Aorta (tissue), 5 donors: ENCODE data around the gene CUL7. TPM values are rescaled to one million over a fixed set of nuclear protein-coding genes. Genes with fewer than 3 reads are reported as not detected.
A peak's percentile ranks its signal among the peaks of the same experiment; 100 is the strongest.
"Not testable (repeated sequence)": the region's sequence is repeated elsewhere in the genome, so short reads cannot be mapped to it uniquely, and the experiment has no call there.

Source experiments
- ATAC-seq: fragments of 200-7000 bp; cut with Tn5 transposase; one replicate; pipeline ENCODE4 v1.9.1; 2022; ENCODE audit warnings: moderate library complexity; ENCODE audit not compliant: low FRiP score
- DNase-seq, 2 donors: peaks; one replicate each; pipeline ENCODE4 v3.0.0-alpha.2; 2020
- H3K27ac ChIP-seq, 2 donors: one replicate each; pipeline ENCODE4 v1.5.1; 2013; ENCODE audit warnings: low read length in 2 of 2, mild to moderate bottlenecking in 2 of 2, moderate library complexity in 2 of 2, control low read depth in 1 of 2, inconsistent platforms in 1 of 2, low read depth in 1 of 2
- H3K27me3 ChIP-seq, 2 donors: one replicate each; pipeline ENCODE4 v1.6.1; 2013; ENCODE audit warnings: control low read depth in 1 of 2, low read length in 1 of 2, mild to moderate bottlenecking in 1 of 2, moderate library complexity in 1 of 2; ENCODE audit not compliant: insufficient read depth in 2 of 2, control insufficient read depth in 1 of 2
- H3K36me3 ChIP-seq, 2 donors: one replicate each; pipeline ENCODE4 v1.6.1; 2013; ENCODE audit warnings: control low read depth in 1 of 2, low read length in 1 of 2, mild to moderate bottlenecking in 1 of 2; ENCODE audit not compliant: insufficient read depth in 2 of 2, control insufficient read depth in 1 of 2
- H3K4me1 ChIP-seq, 2 donors: one replicate each; pipeline ENCODE4 v1.6.1; 2013; ENCODE audit warnings: low read length in 2 of 2, control low read depth in 1 of 2, mild to moderate bottlenecking in 1 of 2, moderate library complexity in 1 of 2; ENCODE audit not compliant: insufficient read depth in 2 of 2, control insufficient read depth in 1 of 2
- H3K4me3 ChIP-seq, 2 donors: one replicate each; pipeline ENCODE4 v1.5.1; 2013; ENCODE audit warnings: low read length in 2 of 2, control low read depth in 1 of 2, mild to moderate bottlenecking in 1 of 2
- H3K9me3 ChIP-seq: one replicate; pipeline ENCODE4 v1.6.1; 2013; ENCODE audit warnings: mild to moderate bottlenecking, low read length; ENCODE audit not compliant: control insufficient read depth
- WGBS, 2 donors: extraction: QIAGEN DNeasy Blood & Tissue Kit; methylation state at CpG; one replicate each; pipeline ENCODE4 v1.1.7; 2013; 5-methylcytosine and 5-hydroxymethylcytosine counted together
- intact Hi-C, 2 donors: fragments of 100-400 bp; cut with DNase I; formaldehyde crosslinking; loops; one replicate each; pipeline versions ENCODE4 v1.14.2 to v1.15.0; 2022
- polyA plus RNA-seq, 2 donors: library from polyadenylated mRNA; stranded (reverse); fragments of 200-250 nt; gene quantifications; one replicate each; pipeline ENCODE4 v1.2.3, GENCODE V29; 2013
- total RNA-seq, 2 donors: library from RNA; stranded (reverse); fragmentation: NEBNext Ultra II Directional; extraction: Animal tissue kit (Norgen Biotek cat#: 25700); gene quantifications; one replicate each; pipeline ENCODE4 v1.2.1, GENCODE V29; 2021
- donor health status: healthy with polysubstance abuse.
- donor health status: Bipolar disorder and iron deficiency.
- donor health status: DM: no; HTN: no; CAD: no.
- donor health status: DM: no; HTN: no; CAD: no.
- donor health status: DM: yes; HTN: yes; CAD: no.

Gene CUL7
- total and polyA plus RNA-seq, 4 donors = 3.3 to 17.5 (median 12.9) TPM

DNA sequence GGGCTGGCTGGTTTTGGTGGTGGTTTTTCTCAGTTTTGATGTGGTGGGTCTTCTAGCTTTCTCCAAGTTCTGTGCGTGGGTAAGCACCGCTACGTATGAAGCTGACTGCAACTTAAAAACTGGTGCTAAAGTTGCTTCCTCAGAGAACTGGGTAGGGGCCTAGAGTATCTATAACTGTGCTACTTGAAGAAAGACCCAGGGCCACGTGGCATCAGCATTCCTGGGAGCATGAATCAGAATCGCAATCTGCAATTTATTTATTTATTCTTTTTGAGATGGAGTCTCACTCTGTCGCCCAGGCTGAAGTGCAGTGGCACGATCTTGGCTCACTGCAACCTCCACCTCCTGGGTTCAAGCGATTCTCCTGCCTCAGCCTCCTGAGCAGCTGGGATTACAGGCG, 28.3 kb upstream of the CUL7 start:
- H3K27me3 ChIP-seq, H3K27ac ChIP-seq, H3K4me1 ChIP-seq, DNase-seq, intact Hi-C loops, H3K36me3 ChIP-seq, ATAC-seq, H3K4me3 ChIP-seq, H3K9me3 ChIP-seq: not testable (repeated sequence)
- WGBS, 2 donors = 82 to 87% methylated on average over 9 of the region's 9 CpGs

DNA sequence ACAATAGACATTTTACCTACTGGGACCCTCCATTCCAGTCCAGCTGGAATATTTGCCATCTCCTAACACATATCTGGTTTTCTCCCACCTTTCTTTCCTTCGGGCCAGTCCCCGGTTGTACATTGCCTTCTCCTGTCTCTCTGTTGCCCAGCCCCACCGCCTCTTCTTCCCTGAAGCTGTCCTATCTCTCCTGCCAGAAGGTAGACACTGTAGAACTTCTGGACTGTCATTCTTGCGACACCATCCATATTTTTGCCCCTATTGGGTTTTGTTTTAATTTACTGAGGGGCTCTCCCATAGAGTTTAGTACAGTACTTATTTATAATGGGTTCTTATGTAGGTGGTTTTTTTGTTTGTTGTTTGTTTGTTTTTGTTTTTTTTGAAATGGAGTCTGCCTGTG, 27.4 kb upstream of the CUL7 start:
- no peak for ATAC-seq
- no peak overlapping the region for H3K4me3 ChIP-seq
- H3K27me3 ChIP-seq = no peaks in the 10 kb centered on the region
- WGBS, 2 donors = 95 to 96% methylated on average over 4 of the region's 4 CpGs
- no peak for DNase-seq
- no peak overlapping the region for H3K27ac ChIP-seq
- no peaks in the 10 kb centered on the region for H3K36me3 ChIP-seq
- intact Hi-C loops = no loop called here
- H3K4me1 ChIP-seq = no peaks in the 10 kb centered on the region
- H3K9me3 ChIP-seq = no peaks in the 10 kb centered on the region

DNA sequence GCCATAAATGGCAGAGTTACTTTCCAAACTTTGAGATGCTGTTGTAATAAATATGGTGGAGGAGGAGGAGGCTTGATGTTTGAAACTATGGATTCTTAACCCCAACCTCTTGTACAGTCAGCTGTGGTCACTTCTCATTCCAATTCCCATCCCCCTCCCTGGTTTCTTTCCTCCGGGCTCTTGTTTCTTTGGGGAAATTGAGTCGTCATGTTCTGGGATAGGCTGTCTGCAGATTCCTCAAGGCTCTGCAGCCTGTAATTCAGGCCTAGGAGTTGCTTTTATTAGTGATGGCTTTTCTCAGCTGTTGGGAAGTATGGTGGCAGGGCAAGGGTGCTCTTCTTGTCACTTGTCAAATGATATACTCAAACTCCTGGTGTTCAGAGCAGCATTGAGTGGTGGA, 25.0 kb upstream of the CUL7 start:
- Histone ChIP-seq H3K27me3 (no peaks in the 10 kb centered on the region), H3K36me3 (peaks cover 0 to 2% of the 10 kb centered on the region in 2 donors), H3K4me1 (no peaks in the 10 kb centered on the region), H3K4me3 (no peak overlapping the region), H3K27ac (no peak overlapping the region), H3K9me3 (no peaks in the 10 kb centered on the region)
- 93 to 100% methylated on average over 2 of the region's 2 CpGs for WGBS, 2 donors
- intact Hi-C loops = no loop called here
- ATAC-seq (no peak), DNase-seq (no peak)

DNA sequence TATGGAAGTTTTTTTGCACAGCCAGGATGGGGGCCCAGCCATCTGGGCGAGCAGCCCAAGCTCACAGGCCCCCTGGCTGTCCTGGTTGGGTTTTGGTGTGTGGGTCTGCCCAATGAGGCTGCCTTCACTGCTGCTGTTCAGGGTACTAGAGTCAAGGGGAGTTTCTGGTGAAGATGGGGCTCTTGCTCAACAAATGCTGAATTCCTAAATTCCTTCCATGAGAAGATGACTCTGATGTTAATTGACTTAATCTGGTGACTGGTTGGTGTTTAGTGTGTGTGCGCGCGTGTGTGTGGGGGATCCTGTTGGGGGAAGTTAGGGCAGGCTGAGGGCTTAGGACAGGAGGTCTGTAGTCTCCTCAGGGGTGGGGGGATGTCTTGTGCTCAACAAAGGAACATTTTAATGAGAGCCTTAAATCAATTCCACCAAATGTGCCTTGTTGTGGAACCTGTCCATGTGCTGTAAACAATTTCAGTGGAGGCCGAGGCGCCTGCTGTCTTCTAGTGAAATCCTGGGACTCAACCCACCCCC, 24.4 kb upstream of the CUL7 start:
- peaks cover 0 to 4% of the 10 kb centered on the region in 2 donors for H3K36me3 ChIP-seq
- intact Hi-C loops = no loop called here
- no peak for ATAC-seq
- H3K27ac ChIP-seq = no peak overlapping the region
- H3K27me3 ChIP-seq = no peaks in the 10 kb centered on the region
- no peaks in the 10 kb centered on the region for H3K4me1 ChIP-seq
- WGBS, 2 donors = 94 to 97% methylated on average over 6 of the region's 6 CpGs
- H3K4me3 ChIP-seq = no peak overlapping the region
- no peak for DNase-seq
- H3K9me3 ChIP-seq = no peaks in the 10 kb centered on the region

DNA sequence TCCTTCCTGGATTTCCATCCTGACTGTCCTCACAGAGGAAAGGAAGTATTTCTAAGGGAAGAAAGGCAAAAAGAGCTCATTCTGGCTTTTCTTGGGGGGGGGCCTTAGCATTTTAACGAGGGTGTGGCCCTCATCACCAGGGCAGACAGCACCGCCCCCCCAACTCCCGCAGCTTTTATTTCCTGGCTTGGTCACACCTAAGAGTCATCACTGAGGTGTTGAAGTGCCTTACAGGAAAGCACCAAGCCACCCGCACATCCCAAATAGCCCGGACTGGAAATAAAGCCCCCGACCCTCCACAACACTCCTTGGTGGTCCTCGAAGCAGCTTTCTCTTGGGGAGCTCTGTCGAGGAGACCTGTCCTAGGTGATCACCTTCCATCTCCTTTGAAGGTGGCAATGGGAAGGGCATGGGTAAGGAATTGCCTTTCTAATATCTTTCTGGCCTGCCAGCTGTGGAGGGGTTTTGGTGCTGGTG, 23.7 kb upstream of the CUL7 start:
- Histone ChIP-seq H3K4me1 (no peaks in the 10 kb centered on the region), H3K9me3 (no peaks in the 10 kb centered on the region), H3K36me3 (peaks cover 0 to 4% of the 10 kb centered on the region in 2 donors), H3K4me3 (peak overlapping the region in 1 of 2 donors; percentile 34), H3K27me3 (no peaks in the 10 kb centered on the region), H3K27ac (no peak overlapping the region)
- intact Hi-C loops = no loop called here
- no peak for DNase-seq
- no peak for ATAC-seq
- WGBS, 2 donors = 46 to 50% methylated on average over 8 of the region's 8 CpGs

DNA sequence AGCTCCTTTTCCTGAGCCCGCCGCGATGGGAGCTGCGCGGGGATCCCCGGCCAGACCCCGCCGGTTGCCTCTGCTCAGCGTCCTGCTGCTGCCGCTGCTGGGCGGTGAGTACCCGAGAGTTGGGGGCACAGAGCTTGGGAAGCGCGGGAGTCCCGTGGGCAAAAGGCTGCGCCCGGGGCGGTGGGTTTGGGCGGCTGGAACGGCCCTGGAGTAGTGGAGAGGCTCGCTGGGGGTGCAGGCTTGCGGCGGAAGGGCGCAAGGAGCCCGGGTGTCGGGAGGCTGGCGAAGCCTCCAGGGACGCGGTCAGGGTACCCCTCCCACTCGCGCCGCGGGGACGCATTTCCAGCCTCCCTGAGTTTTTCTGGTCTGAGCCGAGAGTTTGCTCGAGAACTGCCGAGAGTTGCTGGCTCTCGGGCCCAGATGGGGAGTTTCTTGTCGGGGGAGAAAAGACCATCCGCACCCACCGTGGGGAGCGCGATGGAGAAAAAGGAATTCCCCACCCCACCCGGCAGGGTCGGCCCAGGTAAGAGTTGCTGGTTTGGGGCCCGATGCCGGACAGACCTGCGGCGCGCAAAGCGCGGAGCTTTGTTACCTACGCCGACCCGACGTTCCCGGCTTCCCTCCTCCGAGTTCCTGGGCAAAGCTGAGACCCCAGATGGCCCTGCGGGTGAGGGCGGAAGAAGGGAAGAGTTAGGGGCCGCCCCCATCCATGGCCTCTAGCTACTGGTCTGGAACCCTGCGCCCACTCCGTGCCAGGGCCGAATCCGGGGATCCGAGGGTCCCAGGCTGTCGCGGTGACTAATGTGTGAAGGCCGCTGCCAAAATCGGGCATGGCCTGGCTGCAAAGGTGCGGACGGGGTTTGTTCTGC, 23.0 kb upstream of the CUL7 start:
- intact Hi-C loops = no loop called here

DNA sequence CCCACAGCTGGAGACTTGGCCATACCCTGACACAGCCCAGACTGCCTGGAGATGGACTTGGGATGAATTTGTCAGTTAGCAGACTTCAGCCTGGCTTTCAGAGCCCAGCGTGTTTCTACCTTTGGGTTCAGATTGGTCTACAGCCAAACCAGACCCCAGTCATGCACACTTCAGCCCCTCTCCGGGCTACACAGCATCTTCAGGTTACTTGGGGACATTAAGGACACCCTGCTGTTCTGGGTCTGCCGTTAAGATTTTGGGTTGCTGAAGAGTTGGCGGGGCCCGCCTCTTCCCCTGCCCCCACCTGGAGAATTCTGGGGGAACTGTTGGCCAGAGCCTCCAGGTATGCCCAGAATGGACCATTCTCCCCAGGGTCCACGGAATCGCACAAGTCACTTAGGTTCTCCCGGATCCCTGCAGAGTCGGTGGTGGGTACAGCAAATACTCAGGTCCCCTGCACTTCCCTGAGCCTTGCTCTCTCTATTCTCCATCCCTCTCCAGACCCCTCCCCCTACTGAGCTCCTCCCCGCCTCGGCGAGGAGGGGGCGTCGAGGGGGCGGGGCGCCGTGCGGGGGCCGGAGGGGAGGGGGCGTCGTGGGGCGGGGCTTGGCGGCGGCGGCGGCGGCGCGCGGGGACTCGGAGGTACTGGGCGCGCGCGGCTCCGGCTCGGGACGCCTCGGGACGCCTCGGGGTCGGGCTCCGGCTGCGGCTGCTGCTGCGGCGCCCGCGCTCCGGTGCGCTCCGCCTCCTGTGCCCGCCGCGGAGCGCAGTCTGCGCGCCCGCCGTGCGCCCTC, 22.2 kb upstream of the CUL7 start, which contains the start of gene PTK7:
PTK7 (plus strand) TSS at position 645 of the 794 bp plus-strand sequence. CDS start 175 bp downstream, outside the sequence.
- DNase-seq (no peak), ATAC-seq (peak; percentile 29)
- no peaks in the 10 kb centered on the region for H3K27me3 ChIP-seq
- no peaks in the 10 kb centered on the region for H3K4me1 ChIP-seq
- WGBS, 2 donors = 3 to 11% methylated on average over 14 to 60 of the region's 60 CpGs
- no peaks in the 10 kb centered on the region for H3K9me3 ChIP-seq
- peak within 1 kb of the TSS; percentile 15 to 34 for H3K4me3 ChIP-seq
- peaks cover 0 to 8% of the 10 kb centered on the region in 2 donors for H3K36me3 ChIP-seq
- H3K27ac ChIP-seq = no peak within 1 kb of the TSS
- intact Hi-C loops = no loop called here

More for the DNA sequence above, 23.0 kb upstream of the CUL7 start:
- no peak overlapping the region for H3K27ac ChIP-seq
- H3K4me3 ChIP-seq = peak overlapping the region; percentile 15 to 34
- no peaks in the 10 kb centered on the region for H3K27me3 ChIP-seq
- ATAC-seq = peak; percentile 34
- H3K9me3 ChIP-seq = no peaks in the 10 kb centered on the region
- 0 to 1% methylated on average over 69 to 72 of the region's 72 CpGs for WGBS, 2 donors
- no peak for DNase-seq
- H3K36me3 ChIP-seq = peaks cover 0 to 4% of the 10 kb centered on the region in 2 donors
- no peaks in the 10 kb centered on the region for H3K4me1 ChIP-seq

DNA sequence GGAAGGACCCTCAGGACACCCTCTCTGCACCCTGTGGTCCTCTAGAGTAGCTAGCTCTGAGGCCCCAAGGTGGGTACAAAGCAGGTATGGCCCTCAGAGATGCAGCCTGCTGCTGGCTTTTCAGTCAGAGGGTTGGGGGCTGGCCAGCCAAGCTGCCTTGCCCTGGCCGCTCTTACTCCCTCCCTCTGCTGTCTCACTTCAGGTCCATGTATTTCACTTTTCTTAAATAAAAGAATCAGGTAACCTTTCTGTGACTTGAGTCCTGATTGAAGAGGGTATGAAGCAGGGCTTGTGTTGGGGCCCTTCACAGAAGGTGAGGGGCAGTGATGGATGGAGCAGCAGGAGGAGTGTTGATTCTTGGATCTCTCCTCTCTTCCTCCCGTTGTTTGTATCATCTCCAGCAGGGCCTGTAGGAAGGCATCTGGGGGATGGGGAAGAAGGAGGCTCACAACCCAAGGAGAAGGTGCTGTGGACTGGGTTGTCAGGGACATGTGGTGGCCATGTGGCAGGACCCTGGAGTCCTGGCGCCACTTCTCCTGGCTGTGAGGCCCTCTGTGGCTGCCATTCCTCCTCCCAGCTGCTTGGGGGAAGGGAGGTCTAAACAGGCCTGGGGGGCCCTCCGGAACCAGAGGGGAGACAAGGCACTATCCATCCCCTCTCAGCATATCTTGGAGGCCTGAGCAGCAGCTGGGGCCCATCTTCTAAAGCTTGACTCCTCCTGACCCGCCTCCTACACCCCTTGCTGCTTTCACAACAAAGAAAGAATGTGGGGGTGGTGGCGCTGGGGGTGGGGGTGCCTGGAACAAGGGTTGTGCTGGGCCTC, 21.4 kb upstream of the CUL7 start:
- 69 to 70% methylated on average over 6 of the region's 6 CpGs for WGBS, 2 donors

More for the DNA sequence above, 21.4 kb upstream of the CUL7 start:
- peaks cover 0 to 10% of the 10 kb centered on the region in 2 donors for H3K36me3 ChIP-seq
- no peak overlapping the region for H3K27ac ChIP-seq
- ATAC-seq (no peak), DNase-seq (no peak)
- no peaks in the 10 kb centered on the region for H3K27me3 ChIP-seq
- no peaks in the 10 kb centered on the region for H3K4me1 ChIP-seq
- intact Hi-C loops = loop anchor here (5.0 kb wide), 2 partner anchors 52 to 67 kb away; no protein-coding TSS in a partner anchor
- H3K9me3 ChIP-seq = no peaks in the 10 kb centered on the region
- no peak overlapping the region for H3K4me3 ChIP-seq
